Left renal cortex interstitium (tissue), 4 donors: ENCODE measurements around the gene ANXA6. TPM values are rescaled to one million over a fixed set of nuclear protein-coding genes. Genes with fewer than 3 reads are reported as not detected.
A peak's percentile ranks its signal among the peaks of the same experiment; 100 is the strongest.

ENCODE experiments used
- DNase-seq, 4 donors: peaks; one replicate each; pipeline ENCODE4 v3.0.0-alpha.2; 2013; ENCODE audit warnings: low read depth in 4 of 4, low spot score in 2 of 4, missing footprints in 1 of 4
- polyA plus RNA-seq, 4 donors: library from polyadenylated mRNA; unstranded; fragments of 120-200 nt; gene quantifications; one replicate each; pipeline ENCODE4 v1.2.1, GENCODE V29; 2013; ENCODE audit not compliant: insufficient read length in 4 of 4

ANXA6 gene
- polyA plus RNA-seq, 4 donors: 130 to 161 (median 150) TPM

- no peak for DNase-seq
These were observed 24.6 kb downstream of the ANXA6 start for GRCh38 chr5:151132963-151133362.

DNA sequence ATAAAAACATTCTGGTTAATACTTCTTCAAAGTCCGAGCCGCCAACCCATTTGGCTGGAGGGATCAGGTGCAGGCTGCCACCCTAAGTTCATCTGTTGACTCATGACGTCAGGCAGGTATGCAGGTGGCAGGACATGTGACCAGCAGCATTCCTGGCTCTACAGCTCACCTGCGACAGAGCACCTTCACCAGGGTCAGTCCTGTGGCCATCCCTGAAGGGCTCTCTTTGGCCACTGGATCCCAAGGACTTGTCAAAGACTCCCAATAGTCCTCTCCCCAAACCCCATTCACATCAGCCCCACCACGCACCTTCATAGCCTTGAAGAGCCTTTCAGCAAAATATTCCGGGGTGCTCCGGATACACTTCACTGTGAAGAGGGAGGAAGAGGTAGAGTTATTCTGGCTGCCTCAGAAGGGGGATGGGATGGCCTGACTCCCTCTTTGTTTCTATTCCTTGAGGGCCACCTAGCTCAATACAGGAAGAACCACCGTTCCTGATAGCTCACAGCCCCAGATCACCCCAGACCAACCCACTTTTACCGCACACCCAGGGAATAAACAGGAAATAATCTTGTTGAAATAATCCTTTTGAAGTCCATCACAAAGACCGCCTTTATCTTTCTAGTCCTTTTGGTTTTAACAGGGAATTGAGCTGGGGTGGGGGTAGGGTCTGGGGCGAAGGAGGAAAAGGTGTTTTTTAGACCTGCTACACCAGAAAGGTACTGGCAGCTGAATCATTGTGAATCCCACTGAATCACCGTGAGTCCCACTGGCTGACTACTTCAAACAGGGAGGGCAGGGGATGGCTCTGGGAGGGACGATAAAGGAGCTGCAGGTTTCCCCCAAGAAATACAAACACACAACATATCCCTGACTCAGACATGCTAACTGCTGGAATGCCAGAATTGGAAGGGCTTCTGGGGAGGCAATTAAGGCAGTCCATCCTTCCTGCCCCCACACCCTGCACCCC is 26.4 kb downstream of the ANXA6 start:
- no peak for DNase-seq

DNA sequence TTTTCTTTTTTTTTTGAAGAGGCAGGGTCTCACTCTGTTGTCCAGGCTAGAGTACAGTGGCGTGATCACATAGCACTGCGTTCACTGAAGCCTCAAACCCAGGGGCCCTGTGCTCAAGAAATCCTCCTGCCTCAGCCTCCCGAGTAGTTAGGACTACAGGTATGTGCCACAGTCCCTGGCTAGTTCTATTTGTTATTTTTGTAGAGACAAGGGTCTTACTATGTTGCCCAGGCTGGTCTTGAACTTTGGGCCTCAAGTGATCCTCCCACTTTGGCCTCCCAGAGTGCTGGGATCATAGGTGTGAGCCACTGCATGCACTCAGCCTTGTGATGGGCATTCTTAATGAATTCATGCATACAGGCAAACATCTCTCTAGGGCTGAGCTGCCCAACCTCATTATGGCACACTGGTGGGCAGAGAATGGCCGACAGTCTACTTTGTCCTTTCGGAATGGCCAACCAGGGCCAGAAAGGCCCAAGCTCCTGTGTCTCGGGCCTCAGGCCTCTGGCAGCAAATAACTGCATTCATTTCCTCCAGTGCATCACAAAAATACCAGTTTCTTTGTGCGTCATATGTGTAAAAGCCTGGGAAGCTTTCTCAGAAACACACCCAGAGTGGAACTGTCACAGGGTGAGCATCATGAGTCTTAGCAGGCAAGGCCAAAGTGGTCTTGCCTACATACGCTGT is 27.2 kb downstream of the ANXA6 start:
- DNase-seq: no peak

DNA sequence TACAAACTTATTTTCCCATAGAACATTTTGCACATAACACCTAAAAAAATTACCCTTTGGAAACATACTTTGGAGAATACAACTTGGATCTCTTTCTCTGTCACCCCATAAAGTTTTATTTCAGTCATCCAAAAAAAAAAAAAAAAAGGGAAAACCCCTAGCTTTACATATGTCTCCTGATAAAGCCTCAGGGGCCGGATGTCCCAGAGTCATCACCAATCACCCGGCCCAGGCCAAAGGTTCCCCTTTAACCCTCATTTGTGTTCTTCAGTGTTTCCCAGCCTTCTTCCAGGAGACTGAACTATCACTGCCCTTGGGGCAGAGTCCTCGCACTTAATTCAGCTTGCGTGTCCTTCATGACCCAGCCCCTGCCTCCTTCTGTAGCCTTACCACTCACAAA is 28.8 kb downstream of the ANXA6 start:
- DNase-seq: no peak

GRCh38 chr5:151127926-151128325 is 29.7 kb downstream of the ANXA6 start:
- DNase-seq: no peak

- DNase-seq: peak in 1 of 4 donors; percentile 34
These were observed 31.4 kb downstream of the ANXA6 start for GRCh38 chr5:151126199-151126645.

DNA sequence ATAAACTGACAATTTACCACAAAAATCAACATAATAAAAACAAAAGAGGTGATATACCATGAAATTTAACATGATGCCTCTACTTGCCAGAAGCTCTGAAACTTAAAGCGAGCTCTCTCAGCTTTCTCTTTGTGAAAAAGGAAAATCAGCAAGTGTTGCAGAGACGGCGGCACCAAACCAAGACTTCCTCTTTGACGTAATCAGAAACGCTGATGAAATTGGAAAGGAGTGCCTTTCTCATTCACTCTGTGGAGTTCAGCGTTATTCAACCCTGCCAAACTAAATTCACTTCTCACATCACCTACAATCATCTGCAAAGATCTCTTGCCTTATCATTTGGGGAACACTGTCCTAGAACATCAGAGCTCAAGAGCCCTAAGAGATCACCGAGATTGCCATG is 32.2 kb downstream of the ANXA6 start:
- DNase-seq: no peak

GRCh38 chr5:151123897-151124751 is 33.5 kb downstream of the ANXA6 start:
- no peak for DNase-seq

GRCh38 chr5:151122828-151123227 is 34.8 kb downstream of the ANXA6 start:
- DNase-seq: no peak

DNA sequence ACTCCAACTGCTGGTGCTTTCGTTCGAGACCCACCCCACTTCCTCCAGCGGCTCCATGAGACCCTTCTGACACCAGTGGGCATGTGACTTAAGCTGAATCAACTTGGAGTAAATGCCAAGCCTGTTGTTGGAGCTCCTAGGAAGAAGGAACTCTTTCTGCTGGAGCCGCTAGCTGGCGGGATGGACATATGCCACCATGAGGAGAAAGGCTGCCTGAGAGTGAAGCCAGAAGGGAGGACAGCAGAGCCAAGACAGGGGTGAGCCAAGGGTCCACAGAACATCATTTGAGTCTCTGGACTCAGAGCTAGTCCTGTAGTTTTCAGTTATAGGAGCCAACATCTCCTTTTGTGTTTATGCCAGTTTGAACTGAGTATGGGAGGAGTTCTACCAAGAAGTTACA is 35.9 kb downstream of the ANXA6 start:
- DNase-seq: no peak

DNA sequence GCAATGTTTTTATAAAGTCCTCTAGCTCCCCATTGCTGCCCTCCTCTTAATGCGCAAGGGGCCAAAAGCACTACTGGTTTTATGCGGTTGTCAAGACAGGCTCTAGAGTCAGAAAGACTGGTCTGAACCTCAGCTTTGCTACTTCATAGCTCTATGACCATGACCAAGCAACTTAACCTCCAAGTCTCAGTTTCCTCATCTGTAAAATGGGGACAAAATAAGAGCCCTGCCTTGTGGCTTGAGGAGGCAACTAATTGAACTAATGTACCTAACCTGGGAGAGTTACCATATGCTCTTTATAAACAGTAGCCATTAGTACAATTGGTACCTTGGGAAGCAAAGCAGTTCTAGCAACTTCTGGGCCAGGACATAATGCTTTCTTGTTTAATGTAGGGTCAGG is 36.5 kb downstream of the ANXA6 start:
- DNase-seq: no peak

DNA sequence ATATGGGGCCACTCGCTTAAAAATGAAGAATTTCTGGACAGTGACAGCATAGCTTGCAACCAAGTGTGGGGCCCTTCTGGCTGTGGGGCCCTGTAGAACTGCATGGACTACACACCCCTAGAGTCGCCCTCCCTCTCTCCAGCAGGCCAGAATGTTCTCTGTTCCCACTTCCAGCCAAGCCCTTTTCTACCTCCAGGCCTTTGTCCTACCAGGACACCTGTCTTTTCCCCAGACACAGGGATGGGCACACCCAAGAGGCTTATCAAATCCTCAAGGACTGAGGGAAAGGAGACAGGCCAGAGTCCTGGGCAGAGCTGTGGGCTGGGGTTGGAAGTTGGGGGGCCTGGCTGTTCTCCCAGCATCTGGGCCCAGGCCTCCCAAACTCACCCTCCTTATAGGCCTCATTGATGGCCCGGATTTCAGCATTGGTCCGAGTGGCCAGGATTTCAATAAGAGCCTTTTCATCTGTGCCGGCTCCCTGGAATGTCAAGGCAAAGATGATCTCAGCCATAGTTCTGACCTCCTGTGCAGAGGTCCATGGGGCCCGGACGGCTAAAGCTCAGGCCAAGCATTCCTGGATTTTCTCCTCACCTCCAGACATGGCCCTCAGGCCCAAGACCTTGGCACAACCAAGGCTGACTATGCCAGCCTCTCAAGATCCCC is 38.5 kb downstream of the ANXA6 start:
- DNase-seq: no peak

DNA sequence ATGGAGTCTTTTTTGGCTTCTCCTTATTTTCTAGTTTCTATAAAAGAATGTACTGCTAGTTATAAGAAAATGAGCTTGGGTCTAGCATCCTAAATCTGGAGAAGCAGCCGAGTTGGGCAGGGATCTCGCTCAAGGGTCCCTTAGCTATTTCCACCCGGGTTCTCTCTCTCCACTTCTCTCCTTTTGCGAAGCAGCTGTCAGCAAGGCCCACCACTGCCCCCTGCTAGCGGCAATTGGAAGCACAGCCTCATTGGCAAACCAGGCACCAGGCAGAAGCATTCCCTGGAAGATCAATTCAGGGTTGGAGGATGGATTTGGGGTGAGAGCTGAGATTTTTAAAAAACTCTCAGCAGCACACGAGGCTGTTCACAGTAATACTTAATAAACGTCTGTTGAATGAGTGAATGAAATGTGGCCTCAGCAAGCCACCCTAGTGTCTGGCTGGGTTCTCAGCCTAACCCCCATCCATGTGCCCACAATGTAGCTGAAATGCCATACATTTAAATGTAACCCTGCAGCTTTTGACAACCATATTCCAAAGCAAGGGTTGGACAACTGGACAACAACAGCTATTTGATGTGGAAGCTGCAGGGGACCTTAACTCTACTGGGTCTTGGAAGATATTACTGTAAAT is 42.2 kb downstream of the ANXA6 start:
- no peak for DNase-seq

DNA sequence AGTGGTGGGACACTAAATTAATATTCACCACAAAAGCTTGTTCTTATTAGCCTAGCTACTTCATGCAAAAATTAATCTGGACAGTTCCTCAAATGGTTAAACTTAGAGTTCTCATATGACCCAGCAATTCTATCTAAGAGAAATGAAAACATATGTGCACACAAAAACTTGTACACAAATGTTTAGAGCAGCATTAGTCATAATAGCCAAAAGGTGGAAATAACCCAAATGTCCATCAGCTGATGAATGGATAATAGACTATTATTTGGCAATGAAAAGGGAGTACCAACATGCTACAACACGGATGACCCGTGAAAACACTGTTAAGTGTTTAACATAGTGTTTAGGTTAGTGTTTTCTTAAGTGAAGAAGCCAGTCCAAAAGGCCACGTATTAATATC is 43.9 kb downstream of the ANXA6 start:
- DNase-seq: no peak

- DNase-seq: no peak
These were observed 46.6 kb downstream of the ANXA6 start for GRCh38 chr5:151110992-151111391.

- no peak for DNase-seq
These were observed 47.4 kb downstream of the ANXA6 start for GRCh38 chr5:151110122-151110681.

- no peak for DNase-seq
These were observed 49.0 kb downstream of the ANXA6 start for GRCh38 chr5:151108566-151108965.

- DNase-seq: no peak
These were observed 49.6 kb downstream of the ANXA6 start for GRCh38 chr5:151107738-151108520.

GRCh38 chr5:151107084-151107483 is 50.5 kb downstream of the ANXA6 start:
- no peak for DNase-seq
